ENCODE measurements around the gene CNTNAP2. TPM values are rescaled to one million over a fixed set of nuclear protein-coding genes. Genes with fewer than 3 reads are reported as not detected.

The CNTNAP2 gene
- total RNA-seq, 1 donor from 2014 or later = 0.27 TPM

GRCh38 chr7:146773506-146773905, 656.9 kb downstream of the CNTNAP2 start:
- H3K4me3 Mint-ChIP-seq (ENCODE audit: unreplicated experiment) = no peak overlapping the region
- no peaks in the 10 kb centered on the region for H3K9me3 Mint-ChIP-seq (ENCODE audit: low read depth)

GRCh38 chr7:146781352-146782116, 664.9 kb downstream of the CNTNAP2 start:
- no peak overlapping the region for H3K4me3 Mint-ChIP-seq (ENCODE audit: unreplicated experiment)
- no peak for TF ChIP-seq CTCF (IDR thresholded peaks at IDR 0.05)
- no peak overlapping the region for H3K27ac Mint-ChIP-seq (ENCODE audit: unreplicated experiment)
- no peaks in the 10 kb centered on the region for H3K36me3 Mint-ChIP-seq (ENCODE audit: low read depth)
- no peaks in the 10 kb centered on the region for H3K9me3 Mint-ChIP-seq (ENCODE audit: low read depth)
- no peak for DNase-seq (ENCODE audit: low spot score)
- H3K4me1 Mint-ChIP-seq (ENCODE audit: low read depth) = no peaks in the 10 kb centered on the region
- H3K27me3 Mint-ChIP-seq (ENCODE audit: low read depth) = no peaks in the 10 kb centered on the region

More at GRCh38 chr7:146773506-146773905, 656.9 kb downstream of the CNTNAP2 start:
- Mint-ChIP-seq H3K4me1 (ENCODE audit: low read depth) (no peaks in the 10 kb centered on the region), H3K27me3 (ENCODE audit: low read depth) (no peaks in the 10 kb centered on the region), H3K27ac (ENCODE audit: unreplicated experiment) (no peak overlapping the region), H3K36me3 (ENCODE audit: low read depth) (no peaks in the 10 kb centered on the region)
- no peak for TF ChIP-seq CTCF (IDR thresholded peaks at IDR 0.05)
- no peak for DNase-seq (ENCODE audit: low spot score)

- TF ChIP-seq CTCF (IDR thresholded peaks at IDR 0.05) = no peak
- Mint-ChIP-seq H3K4me1 (ENCODE audit: low read depth) (no peaks in the 10 kb centered on the region), H3K4me3 (ENCODE audit: unreplicated experiment) (no peak overlapping the region), H3K27ac (ENCODE audit: unreplicated experiment) (no peak overlapping the region), H3K9me3 (ENCODE audit: low read depth) (peaks cover 7% of the 10 kb centered on the region), H3K36me3 (ENCODE audit: low read depth) (no peaks in the 10 kb centered on the region), H3K27me3 (ENCODE audit: low read depth) (no peaks in the 10 kb centered on the region)
- no peak for DNase-seq (ENCODE audit: low spot score)
These were observed 670.7 kb downstream of the CNTNAP2 start for GRCh38 chr7:146787266-146787665.

GRCh38 chr7:146788008-146788407, 671.4 kb downstream of the CNTNAP2 start:
- Mint-ChIP-seq H3K4me1 (ENCODE audit: low read depth) (no peaks in the 10 kb centered on the region), H3K27me3 (ENCODE audit: low read depth) (no peaks in the 10 kb centered on the region), H3K36me3 (ENCODE audit: low read depth) (no peaks in the 10 kb centered on the region), H3K9me3 (ENCODE audit: low read depth) (peaks cover 7% of the 10 kb centered on the region), H3K27ac (ENCODE audit: unreplicated experiment) (no peak overlapping the region), H3K4me3 (ENCODE audit: unreplicated experiment) (no peak overlapping the region)
- no peak for DNase-seq (ENCODE audit: low spot score)
- no peak for TF ChIP-seq CTCF (IDR thresholded peaks at IDR 0.05)

- DNase-seq (ENCODE audit: low spot score) = no peak
- peaks cover 21% of the 10 kb centered on the region for H3K9me3 Mint-ChIP-seq (ENCODE audit: low read depth)
- H3K36me3 Mint-ChIP-seq (ENCODE audit: low read depth) = peaks cover 4% of the 10 kb centered on the region
- no peak overlapping the region for H3K4me3 Mint-ChIP-seq (ENCODE audit: unreplicated experiment)
- no peaks in the 10 kb centered on the region for H3K4me1 Mint-ChIP-seq (ENCODE audit: low read depth)
- H3K27me3 Mint-ChIP-seq (ENCODE audit: low read depth) = no peaks in the 10 kb centered on the region
- no peak overlapping the region for H3K27ac Mint-ChIP-seq (ENCODE audit: unreplicated experiment)
- no peak for TF ChIP-seq CTCF (IDR thresholded peaks at IDR 0.05)
These were observed 675.0 kb downstream of the CNTNAP2 start for GRCh38 chr7:146791344-146792285.
